HG03439 (cell line): ENCODE data around the gene CIDEC.
"Not testable (repeated sequence)": the region's sequence is repeated elsewhere in the genome, so short reads cannot be mapped to it uniquely, and the experiment has no call there.

ENCODE experiments used
- ATAC-seq: cut with Tn5 transposase; IDR thresholded peaks from one replicate; pipeline ENCODE4 v1.9.1; 2021; ENCODE audit warnings: mild to moderate bottlenecking, moderate library complexity; ENCODE audit not compliant: unreplicated experiment

The CIDEC gene

DNA sequence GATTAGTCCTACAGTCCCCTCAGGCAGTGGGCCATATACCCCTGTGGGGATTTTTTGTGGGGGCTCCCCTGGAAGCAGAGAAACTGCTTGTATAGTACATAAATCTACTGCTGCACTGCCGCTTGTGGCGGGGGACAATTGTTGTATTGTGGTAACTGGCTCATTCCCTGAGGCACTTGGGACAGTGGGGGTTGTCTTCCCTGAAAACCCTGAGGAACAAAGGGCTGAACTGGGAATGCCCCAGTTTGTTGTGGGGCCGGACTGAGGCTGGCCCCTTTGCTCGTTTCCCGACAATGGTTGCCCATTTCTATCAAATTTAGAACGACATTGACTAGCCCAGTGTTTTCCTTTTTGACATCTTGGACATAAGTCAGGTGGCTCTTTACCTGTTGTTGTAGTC, 28.7 kb downstream of the CIDEC start:
- ATAC-seq: not testable (repeated sequence)

DNA sequence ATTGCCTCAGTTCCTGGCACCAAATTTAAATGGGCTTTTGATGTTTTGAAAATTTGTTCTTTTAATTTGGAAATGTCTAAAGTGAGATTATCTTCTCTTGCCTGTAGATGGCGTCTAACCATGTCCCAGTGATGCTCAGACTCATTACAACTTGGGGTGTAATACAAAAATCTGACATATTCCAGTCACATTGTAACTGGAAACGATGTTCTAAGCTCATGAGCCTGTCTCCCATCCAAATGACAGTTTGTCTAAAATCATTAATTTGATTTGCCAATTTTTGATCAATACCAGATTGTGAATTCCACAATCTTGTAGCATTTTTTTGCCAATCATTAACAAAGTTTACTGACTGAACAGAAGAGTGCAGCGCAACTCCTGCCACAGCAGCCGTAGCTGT, 31.2 kb downstream of the CIDEC start:
- not testable (repeated sequence) for ATAC-seq

DNA sequence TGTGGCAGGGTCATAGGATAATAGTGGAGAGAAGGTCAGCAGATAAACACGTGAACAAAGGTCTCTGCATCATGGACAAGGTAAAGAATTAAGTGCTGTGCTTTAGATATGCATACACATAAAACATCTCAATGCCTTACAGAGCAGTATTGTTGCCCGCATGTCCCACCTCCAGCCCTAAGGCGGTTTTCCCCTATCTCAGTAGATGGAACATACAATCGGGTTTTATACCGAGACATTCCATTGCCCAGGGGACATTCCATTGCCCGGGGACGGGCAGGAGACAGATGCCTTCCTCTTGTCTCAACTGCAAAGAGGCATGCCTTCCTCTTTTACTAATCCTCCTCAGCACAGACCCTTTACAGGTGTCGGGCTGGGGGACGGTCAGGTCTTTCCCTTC, 32.2 kb downstream of the CIDEC start:
- not testable (repeated sequence) for ATAC-seq

DNA sequence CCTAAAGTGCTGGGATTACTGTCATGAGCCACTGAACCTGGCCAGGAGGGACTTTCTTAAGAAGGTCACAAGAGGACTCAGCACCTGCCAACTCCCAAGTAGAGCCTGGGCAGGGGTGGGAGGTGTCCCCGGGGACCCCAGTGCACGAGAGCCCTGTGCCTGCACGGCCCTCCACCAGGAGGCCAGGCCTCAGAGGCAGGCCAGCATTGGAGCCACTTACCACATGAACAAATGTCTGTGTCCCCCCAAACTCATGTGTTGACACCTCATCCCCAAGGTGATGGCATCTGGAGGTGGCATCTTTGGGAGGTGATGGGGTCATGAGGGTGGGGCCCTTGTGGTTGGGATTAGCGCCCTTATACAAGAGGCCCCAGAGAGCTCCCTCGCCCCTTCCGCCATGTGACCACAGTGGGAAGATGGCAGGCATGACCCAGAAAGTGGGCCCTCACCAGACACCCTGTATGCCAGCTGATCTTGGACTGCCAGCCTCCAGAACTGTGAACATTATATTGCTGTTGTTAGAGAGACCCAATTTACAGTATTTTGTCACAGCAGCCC, 33.0 kb downstream of the CIDEC start:
- ATAC-seq: no peak

DNA sequence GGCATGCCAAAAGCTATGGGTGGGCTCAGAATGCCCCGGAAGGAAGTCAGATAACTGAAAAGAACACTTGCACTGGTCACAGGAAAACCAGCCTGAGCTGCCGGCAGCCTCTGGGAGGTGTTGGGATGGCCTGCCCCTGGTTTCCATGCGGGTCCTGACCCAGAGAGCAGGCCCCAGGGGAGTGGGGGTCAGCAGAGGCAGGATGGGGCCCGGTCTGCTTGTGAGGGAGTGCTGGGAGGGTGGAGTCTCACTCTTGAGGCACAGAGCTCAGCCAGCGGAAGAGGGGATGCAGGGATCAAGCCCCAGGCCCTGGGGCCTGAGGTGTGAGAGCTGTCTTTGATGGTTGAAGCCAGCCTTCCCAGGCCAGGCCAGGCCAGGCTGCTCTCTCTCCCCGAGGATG, 33.8 kb downstream of the CIDEC start:
- ATAC-seq: no peak

DNA sequence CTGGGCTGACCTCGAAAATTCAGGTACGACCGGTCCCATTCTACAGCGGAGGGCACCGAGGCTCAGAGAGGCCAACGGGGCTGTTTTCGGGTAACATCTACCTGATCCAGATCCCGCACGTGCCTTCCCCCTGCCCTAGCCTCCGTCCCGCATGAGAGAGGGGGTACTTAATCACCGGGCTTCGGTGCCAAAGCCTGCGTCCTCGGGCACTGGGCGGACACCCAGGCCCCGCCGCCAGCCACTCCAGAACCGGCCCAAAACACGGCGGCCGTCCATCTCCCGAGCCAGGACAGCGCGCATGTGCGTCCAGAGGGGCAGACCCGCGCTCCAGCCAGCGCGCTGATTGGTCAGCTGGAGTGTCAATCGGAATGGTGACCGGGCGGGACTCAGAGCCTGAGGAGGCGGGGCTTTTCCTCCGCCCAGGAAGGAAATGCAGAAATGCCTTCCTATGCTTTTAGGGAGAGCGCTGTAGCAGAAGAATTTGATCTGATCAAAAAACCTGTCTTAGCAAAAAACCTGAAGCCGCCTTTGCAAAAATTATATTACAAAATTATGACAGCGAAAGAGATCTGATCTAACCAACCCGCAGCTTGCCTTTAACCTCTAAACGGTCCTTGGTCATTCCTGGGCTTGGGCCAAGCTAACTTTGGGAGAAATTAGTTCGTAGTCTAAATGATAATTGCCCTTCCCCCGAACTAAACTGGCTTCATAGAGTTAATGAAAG, 36.2 kb downstream of the CIDEC start, which contains the start of gene RPUSD3:
Gene RPUSD3 (minus strand): TSS at position 294 of the 724 bp plus-strand sequence. CDS start 18 bp downstream, at position 276.
- ATAC-seq: peak; percentile 95

DNA sequence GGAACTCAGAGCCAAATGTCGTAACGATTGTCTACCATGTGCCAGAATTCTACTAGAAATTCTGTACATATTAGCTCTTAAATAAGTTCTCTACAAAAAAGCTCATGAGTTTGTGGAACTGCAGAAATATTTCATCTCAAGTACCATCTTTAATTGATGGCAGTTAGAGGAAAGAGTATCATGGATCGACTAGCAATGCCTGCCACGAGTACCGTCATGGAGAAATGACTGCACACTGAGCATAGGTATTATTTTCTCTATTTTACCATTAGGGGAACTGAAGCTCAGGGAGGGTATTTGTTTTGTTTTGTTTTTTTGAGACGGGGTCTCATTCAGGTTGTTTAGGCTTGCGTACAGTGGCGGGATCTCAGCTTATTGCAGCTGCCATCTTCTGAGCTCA, 39.0 kb downstream of the CIDEC start:
- no peak for ATAC-seq

DNA sequence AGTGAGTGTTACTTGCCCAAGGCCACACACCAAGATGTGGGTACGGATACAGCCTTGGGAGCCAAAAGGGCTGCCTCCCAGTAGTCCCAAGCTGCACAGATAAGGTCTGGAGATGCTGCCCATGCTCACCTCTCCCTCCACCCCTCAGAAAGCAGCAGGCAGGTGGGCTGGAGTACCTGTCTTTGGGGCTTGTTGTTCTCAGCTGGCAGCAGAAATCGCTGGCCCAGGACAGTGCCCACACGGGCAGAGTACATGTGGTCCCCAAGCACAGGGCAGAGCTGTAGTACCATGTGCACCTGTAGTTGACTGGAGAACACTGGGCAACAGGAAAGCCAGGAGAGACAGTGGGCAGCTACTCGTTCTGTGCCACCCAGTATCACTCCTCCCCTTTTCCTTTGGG, 41.2 kb downstream of the CIDEC start:
- ATAC-seq: no peak

DNA sequence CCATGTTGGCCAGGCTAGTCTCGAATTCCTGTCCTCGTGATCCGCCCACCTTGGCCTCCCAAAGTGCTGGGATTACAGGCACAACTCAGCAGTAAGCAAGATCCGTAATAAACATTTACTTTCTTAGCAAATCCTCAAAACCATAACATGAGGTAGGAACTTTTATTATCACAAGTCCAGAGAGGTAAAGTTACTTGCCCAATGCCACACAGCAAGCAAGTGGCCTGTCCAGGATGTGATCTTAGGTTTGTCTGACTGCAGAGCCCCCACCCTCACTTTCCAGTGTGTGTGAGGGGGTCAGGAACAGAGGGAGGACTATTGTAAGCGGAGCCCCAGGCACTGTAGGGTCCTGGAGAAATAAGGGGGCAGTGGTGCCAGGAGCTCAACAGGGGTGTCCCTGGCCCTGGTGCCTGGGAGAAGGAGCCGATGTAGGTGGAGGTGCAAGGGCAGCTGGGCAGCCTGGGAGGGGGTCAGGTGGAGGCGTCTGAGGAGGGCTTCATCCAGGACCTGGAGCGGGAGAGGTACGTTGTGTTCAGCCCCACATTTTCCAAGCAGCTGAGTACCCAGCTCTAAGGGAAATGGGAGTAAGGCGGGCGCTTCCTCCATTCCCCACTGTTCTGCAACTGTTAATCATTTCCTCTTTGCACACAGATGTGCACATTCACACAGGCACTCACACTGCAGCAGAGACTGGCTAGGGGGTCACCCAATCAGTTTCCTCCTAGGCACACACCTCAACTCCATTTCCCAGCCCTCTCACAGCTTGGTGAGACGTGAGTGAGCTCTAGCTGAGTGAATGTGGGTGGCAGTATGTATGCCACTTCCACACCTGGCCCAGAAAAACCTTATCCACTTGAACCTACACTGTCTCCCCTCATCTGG, 42.1 kb downstream of the CIDEC start:
- ATAC-seq: no peak

DNA sequence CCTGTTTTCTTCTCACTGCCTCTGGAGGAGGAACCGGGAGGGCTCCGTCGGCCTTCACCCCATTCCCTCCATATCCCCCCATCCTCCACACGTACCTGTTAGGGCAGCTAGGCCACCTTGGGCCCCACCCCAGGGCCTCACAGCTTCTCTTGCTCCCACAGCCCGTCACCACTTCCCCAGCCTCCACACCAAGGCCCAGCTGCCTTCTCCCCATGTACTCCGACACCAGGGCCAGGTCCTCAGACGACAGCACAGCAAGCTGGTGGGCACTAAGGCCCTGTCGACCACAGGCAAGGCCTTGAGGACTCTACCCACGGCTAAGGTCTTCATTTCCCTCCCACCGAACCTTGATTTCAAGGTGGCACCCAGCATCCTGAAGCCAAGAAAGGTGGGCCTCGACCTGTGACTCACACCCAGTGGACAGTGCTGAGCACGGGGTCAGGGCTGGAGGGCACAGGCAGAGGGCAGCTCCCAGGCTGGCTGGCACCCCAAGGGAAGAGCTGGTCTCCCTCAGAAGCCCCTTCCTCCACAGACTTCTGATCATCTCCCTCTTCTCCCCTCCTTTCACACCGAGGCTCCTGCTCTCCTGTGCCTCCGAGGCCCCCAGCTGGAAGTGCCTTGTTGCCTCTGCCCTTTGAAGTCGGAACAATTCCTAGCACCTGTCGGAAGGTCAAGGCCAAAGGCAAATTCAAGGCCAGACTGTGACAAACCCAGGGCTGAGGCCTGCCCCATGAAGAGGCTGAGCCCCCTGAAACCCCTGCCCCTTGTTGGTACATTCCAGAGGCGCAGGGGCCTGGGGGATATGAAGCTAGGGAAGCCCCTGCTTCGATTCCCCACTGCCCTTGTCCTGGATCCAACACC, 45.3 kb downstream of the CIDEC start:
- ATAC-seq: no peak

DNA sequence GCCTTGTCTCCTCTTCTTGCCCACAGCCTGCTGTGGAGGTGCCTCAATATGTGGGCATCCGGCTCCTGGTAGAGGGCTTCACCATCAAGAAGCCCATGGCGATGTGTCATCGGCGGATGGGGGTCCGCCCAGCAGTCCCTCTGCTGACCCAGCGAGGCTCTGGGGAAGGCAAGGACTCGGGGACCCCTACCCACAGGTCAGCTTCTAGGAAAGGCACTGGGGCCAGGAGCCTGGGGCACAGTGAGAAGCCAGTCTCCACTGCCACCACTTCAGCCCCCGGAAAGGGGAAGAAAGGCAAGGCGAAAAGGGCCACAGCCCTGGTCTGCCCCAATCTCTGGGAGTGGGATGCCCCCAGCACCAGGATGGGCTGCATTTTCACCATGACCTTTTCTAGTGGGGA, 47.0 kb downstream of the CIDEC start:
- ATAC-seq: no peak

DNA sequence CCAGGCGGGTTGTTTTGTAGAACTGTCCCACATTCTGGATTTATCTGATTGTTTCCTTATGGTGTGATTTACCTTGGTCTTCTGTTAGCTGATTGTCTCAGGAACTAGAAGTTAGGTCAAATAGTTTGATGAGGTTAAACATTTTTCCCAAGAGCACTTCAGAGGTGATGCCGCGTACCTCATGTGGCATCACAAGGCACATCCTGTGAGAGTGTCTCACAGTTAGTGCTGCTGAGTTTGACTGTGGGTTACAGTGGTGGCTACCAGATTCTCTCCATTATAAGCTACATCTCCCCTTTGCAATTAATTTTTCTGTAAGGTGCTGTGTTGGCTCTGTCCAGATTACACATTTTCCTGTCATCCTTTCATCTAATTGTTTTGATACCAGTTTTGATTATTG, 48.8 kb downstream of the CIDEC start:
- ATAC-seq: no peak

DNA sequence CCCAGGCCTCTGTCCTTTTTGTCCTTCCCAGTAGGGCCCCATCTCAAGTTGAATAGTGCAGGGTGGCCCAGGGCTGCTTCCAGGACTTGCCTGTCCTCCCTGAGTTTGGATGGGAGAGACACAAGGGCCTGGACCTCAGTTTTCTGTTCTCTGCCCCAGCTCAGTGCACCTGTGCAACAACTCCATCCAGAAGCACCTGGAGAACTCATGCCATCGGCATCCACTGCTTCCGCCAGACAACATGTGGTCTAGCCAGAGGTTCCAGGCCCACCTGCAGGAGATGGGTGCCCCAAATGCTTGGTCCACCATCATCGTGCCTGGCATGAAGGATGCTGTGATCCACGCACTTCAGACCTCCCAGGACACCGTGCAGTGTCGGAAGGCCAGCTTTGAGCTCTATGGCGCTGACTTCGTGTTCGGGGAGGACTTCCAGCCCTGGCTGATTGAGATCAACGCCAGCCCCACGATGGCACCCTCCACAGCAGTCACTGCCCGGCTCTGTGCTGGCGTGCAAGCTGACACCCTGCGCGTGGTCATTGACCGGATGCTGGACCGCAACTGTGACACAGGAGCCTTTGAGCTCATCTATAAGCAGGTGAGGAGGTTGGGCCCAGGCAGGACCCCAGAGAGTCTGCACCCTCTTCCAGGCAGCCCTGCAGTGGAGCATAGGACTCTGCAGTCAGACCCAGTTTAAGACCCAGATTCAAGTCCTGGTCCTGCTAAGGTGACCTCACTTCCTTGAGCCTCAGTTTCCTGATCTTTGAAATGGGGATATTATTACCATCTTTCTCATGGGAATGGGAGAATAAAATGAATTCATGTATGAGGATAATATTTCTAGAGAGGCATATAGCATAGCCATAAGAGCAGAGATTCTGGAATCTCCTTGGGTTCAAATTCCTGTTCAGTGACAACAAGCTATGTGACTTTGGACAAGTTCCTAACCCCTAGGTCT, 51.0 kb downstream of the CIDEC start:
- ATAC-seq: no peak

DNA sequence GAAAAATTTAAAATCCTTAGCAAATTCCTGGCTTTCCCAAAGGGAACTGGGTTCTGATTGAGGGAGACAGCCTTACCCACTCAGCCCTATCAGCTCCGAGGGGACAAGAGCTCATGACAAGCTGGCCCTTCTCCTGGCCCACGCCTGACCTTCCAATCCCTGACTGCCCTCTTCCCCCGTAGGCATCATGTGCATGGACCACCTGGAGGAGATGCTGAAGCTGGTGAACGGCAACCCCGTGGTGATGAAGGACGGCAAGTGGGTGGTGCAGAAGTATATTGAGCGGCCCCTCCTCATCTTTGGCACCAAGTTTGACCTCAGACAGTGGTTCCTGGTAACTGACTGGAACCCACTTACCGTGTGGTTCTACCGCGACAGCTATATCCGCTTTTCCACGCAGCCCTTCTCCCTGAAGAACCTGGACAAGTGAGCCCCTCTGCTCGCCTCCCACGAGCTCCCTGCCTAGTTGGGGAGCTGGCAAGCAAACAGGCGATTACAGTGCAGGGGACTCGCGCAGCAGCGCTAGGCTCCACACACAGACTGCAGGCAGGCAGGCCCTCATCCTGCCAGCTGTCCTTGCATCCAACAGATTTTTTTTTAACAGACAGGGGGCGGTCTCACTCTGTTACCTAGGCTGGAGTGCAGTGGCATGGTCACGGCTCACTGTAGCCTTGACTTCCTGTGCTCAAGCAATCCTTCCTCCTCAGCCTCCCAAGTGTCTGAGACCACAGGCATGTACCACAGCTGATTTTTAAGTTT, 53.1 kb downstream of the CIDEC start:
- ATAC-seq: no peak

DNA sequence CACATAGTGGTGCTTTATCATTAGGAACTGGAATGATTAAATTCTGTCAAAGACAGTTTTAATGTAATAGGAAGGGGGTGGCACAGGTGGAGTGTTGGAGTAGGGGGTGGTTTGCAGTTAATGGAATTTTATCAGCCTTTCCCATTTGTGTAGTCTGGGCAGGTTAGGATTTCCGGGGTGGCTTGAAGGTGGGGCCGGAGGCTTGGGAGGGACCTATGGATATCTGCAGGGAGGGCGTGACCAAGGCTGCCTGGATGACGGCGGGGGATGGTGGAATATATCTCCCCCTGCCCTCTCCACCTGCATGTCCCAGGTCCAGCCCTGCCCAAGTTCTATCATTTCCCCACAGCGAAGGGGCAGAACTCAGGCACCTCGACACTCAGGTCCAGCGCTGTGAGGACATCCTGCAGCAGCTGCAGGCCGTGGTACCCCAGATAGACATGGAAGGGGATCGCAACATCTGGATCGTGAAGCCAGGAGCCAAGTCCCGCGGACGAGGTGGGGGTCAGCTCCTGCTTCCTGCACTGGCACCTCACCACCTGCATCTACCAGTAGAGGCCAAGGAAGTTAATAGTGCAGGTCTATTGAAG, 54.5 kb downstream of the CIDEC start:
- ATAC-seq: no peak

DNA sequence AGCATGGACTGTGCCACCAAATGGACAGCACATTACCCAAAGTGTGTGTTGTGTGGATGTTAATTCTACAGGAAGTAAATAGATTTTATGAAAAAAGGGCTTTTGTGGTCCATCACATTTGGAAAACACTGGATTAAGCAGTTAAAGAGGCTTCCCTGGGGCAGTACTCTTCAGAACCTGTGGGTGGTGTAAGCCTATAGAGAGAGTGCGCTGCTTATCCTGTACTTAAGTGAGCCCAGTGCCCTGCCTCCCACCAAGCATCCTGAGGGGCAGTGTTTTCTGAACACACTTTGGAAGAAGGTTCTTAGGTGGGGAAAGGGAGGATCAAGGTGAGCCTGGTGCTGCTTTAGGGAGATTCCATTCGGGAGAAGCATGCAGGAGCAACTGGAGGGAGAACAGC, 59.1 kb downstream of the CIDEC start:
- ATAC-seq: no peak

DNA sequence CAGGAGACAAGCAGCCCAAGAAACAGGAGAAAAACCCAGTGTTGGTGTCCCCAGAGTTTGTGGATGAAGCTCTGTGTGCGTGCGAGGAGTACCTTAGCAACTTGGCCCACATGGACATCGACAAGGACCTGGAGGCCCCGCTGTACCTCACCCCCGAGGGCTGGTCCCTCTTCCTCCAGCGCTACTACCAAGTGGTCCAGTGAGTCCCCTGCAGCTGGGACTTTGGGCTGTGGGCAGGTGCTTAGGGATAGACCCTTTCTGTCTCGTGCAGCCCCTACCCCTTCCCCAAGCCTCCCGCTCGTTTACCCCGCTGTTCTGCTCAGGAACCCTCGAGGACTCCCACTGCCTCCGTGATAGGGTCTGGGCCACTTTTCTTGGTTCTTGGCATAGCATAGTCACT, 59.5 kb downstream of the CIDEC start:
- ATAC-seq: no peak

DNA sequence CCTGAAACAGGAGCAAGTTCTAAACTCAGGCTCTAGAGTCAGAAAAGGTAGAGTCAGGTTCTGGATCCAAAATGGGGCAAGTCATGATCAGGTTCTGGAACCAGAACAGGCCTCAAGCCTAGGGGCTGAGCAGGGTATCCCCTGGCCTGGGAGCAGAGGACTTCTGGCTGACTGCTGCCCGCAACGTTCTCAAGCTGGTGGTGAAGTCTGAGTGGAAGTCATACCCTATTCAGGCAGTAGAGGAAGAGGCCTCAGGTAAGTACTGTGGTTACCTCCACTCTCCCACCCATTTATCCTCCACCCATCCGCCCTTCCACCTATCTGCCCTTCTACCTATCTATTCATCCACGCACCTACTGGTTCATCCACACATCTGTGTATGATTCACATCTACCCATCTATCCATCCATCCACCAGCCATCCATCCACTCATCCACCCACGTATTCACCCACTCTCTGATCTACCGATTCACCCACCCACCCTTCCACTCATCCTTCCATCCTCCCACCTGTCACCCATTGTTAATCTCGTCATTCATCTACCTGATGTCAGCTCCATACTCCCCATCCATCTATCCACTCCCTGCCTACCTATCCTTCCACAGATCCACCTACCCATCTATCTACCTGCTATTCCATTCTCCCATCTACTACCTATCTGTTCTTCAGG, 61.3 kb downstream of the CIDEC start:
- ATAC-seq: no peak
